Amniotic stem cell (primary cell): ENCODE data around the gene MIA2.
"Not testable (repeated sequence)": the region's sequence is repeated elsewhere in the genome, so short reads cannot be mapped to it uniquely, and the experiment has no call there.

ENCODE experiments used
- DNase-seq: peaks from one replicate; lab custom pipeline; 2025; lab: John Stamatoyannopoulos, UW

The MIA2 gene

DNA sequence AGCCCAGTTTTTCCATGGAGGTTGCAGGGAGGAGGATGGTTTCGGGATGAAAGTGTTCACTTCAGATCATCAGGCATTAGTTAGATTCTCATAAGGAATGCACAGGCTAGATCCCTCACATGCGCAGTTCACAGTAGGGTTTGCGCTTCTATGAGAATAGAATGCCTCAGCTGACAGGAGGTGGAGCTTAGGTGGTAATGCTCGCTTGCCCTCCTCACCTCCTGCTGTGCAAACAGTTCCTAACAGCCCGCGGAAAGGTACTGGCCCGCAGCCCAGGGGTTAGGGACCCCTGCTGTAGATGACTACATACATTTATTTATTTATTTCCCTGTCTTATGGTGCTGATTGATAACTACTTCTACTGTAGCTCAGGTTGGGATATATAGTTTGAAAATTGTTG, 105.3 kb downstream of the MIA2 start:
- DNase-seq: no peak

DNA sequence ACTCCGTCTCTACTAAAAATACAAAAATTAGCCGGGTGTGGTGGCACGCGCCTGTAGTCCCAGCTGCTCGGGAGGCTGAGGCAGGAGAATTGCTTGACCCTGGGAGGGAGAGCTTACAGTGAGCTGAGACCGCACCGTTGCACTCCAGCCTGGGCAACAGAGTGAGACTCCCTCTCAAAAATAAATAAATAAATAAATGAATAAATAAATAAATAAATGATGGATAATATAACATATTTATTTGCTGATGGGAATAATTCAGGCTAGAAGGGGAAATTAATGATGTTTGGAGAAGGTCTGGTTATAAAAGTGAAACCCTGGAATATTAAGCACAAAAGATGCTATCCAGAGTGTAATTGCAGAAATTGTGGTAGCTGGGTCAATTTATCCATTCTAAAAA, 107.4 kb downstream of the MIA2 start:
- not testable (repeated sequence) for DNase-seq

GRCh38 chr14:39342768-39343167, 109.1 kb downstream of the MIA2 start:
- no peak for DNase-seq

DNA sequence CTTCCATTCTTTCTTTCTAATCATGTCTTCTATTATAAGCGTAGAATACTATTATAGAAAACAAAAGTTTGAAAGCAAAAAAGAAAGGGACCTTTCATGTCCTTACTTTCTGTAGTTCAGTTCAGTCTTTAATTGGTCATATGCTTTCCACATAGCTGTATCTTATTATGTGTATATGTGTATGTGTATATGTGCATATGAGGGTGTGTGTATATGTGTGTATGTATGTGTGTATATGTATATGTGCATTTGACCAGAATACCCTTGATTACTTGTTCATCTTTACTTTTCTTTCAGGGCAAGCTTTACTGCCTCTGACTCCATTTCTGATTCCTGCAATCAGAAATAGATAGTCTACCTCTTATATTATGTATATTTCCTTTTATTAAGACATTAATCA, 109.9 kb downstream of the MIA2 start:
- no peak for DNase-seq

- no peak for DNase-seq
Measured at GRCh38 chr14:39350866-39351265, 117.2 kb downstream of the MIA2 start.

DNA sequence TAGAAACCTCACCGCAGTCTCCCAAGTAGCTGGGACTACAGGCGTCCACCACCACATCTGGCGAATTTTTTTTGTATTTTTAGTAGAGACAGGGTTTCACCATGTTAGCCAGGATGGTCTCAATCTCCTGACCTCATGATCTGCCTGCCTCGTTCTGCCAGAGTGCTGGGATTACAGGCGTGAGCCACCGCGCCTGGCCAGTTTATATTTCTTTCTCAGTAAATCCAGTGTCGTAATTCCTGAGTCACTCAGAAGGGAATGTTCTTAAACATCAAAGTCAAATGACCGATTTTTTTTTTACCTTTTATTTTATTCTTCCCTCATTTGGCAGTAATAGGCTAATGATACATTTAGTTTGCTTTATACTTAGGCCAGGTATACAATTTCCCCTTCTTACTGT, 118.0 kb downstream of the MIA2 start:
- DNase-seq: no peak

- not testable (repeated sequence) for DNase-seq
Measured at GRCh38 chr14:39359069-39359468, 125.4 kb downstream of the MIA2 start.

- no peak for DNase-seq
Measured at GRCh38 chr14:39360316-39360715, 126.6 kb downstream of the MIA2 start.

- DNase-seq: not testable (repeated sequence)
Measured at GRCh38 chr14:39361556-39361955, 127.8 kb downstream of the MIA2 start.

DNA sequence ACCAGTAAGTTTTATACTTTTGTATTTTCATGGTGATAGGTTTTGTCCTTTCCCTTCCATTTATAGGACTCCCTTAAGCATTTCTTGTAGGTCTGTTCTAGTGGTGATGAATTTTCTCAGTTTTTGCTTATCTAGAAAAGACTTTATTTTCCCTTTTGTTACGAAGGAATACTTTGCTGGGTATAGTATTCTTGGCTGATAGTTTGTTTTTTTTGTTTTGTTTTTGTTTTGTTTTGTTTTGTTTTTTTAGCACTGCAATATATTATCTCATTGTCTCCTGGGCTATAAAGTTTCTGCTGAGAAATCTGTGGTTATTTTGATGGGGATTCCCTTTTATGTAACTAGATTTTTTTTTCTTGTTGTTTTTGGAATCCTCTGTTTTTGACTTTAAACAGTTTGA, 130.8 kb downstream of the MIA2 start:
- no peak for DNase-seq

DNA sequence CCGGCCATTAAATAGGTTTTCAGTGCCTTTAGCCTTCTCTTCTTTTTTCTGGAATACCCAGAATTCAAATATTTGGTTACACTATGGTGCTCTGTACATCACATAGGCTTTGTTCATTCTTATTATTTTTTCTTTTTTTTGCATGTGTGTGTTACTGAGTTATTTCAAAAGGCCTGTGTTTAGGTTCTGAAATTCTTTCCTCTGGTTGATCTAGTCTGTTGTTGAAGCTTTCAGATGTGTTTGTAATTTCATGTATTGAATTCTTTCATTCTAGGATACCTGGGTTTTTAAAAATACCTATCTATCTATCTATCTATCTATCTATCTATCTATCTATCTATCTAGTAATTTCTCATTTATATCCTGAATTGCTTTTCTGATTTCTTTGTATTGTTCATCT, 131.6 kb downstream of the MIA2 start:
- DNase-seq: no peak

- DNase-seq: no peak
Measured at GRCh38 chr14:39366460-39367386, 133.0 kb downstream of the MIA2 start.

DNA sequence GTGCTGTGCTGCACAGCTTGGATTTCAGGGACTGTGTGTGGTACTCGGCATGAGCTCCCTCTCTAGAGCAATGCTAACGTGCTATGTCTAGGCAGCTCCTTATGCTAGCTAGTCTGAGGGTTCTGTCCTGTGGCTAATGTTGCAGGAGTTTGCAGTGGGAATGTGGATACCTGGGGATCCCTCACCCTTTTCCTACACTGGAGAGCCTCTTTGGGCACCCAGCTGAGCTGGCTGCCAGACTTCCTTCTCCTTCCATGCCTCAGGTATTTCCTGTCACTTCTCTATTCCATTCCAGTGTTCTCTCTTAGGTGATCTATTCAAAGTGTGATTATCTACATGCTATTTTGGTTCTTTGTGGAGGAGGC, 133.7 kb downstream of the MIA2 start:
- no peak for DNase-seq

GRCh38 chr14:39368261-39368959, 134.7 kb downstream of the MIA2 start:
- DNase-seq: no peak

DNA sequence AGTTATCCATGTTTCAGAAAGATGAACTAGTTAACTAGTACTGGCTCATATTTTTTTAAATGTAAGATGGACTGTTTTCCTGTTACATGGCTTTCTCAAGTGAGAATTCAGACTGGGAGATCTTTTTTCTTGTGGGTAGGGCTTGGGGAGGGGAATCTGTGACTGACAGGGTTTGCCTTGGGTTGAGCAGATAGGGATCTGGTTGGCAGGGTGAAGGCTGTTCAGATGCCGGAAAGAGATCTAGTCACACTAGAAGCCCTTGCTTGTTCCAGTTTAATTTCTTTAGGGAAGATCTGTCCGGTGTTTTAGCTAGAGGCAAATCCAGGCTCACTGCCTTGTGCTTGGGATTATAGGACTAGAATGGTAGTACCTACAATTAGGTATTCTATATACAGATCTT, 135.3 kb downstream of the MIA2 start:
- DNase-seq: no peak

GRCh38 chr14:39370415-39370814, 136.7 kb downstream of the MIA2 start:
- DNase-seq: no peak

GRCh38 chr14:39372656-39373055, 138.9 kb downstream of the MIA2 start:
- DNase-seq: no peak

DNA sequence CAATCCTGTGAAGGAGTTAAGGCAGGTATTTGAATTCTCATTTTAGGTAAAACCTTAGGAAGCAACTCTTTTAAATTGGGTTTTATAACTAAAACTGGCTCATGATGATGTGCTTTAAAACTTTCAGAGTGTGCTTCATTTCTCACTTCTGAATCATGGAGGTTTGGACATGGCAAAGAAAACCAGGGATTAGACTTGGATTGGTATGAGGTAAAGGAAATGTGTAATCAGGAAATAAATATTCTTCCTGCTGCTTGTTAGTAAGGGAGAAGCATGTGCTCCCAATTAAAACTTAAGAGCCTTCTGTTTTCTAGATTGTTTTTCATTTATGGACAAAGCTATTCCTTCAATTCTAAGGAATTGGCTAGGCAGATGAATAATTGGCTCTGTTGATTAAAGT, 141.1 kb downstream of the MIA2 start:
- DNase-seq: no peak

GRCh38 chr14:39376667-39377403, 143.1 kb downstream of the MIA2 start:
- DNase-seq: no peak

DNA sequence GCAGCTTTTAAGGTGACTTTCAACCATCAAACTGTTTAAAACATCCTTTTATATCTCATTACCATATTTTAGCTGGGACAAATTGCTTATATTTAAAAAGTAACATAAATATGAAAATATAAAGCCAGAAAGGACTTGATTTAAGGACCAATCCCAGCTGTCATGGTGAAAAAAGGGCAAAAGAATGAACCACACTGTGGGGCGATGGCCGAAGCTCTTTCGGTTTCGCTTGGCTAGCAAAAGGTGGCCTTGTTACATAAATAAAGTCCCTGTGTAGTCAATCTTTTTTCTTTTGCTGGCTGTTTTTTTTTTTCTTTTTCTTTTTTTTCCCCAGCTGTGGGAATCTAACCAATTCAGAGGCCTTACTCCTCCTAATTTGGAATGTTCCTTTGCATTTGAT, 147.7 kb downstream of the MIA2 start:
- no peak for DNase-seq

DNA sequence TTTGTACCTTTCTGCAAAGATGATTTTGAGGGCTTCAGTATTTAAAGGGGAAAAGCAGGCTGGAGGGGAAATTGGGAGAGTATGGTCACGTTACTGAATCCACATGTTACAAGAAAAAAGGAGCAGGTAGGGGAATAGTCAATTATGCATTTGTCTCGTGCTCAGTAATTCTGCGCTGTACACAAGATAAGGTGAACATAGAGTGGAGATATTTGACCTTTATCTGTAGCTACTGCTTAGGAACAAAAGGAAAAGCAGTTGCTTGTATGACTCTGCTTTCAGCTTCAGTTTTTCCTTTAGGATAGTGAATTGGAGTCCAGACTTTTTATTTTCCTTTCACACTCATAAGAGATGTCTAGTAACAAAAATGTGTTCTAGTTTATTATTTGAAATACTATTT, 148.7 kb downstream of the MIA2 start:
- DNase-seq: no peak

- no peak for DNase-seq
Measured at GRCh38 chr14:39383026-39383660, 149.4 kb downstream of the MIA2 start.
